LHCN-M2 (cell line): ENCODE measurements around the gene TTLL11. TPM values are rescaled to one million over a fixed set of nuclear protein-coding genes. Genes with fewer than 3 reads are reported as not detected.

ENCODE experiments used
- DNase-seq: peaks from one replicate; pipeline ENCODE4 v3.0.0-alpha.2; 2012; ENCODE audit warnings: low read depth
- total RNA-seq: library from RNA; depleted of rRNA; stranded (reverse); fragments of >200 nt; gene quantifications from 2 replicates; pipeline ENCODE4 v1.2.3, GENCODE V29; 2014

The TTLL11 gene
- total RNA-seq, 1 experiment from 2014 or later: 3.4 TPM

DNA sequence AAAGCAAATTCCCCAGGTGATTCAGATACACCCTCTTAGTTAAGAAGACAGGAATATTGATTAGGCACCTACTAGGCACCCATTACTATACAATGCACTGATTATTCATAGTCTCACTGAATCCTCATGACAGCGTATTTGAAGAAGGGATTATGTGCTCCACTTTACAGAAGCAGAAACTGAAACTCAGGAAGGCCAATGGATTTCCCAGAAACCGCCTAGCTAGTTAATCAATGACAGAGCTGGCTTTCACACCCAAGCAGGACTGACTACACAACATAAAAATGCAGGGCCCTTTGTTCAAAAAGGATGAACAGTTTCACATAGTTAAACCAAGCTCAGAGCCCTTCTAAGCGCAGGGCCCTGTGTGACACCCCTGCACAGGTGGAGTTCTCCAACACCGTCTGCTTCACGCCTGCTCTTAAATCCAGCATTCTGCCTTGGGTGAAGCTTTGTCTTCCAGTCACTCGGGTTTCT is 117.3 kb downstream of the TTLL11 start:
- DNase-seq: no peak

DNA sequence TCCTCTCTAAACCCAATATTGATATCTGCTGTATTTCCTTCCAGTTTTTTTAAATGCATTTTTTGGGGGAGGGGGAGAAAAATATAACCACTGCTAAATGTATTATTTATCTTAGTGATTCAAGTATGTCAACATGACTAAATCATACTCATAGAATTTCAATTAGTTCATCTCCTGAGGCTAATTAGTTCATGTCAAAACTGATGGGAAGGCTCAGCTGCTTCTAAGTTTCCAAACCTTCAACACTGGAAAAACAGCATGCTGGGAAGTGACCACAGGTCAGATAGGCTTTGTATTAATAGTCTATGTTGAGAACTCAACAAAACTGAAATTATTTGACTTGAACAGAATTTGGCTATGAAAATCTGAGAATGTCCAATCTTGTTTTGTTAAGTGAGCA is 118.7 kb downstream of the TTLL11 start:
- DNase-seq: peak; percentile 53

DNA sequence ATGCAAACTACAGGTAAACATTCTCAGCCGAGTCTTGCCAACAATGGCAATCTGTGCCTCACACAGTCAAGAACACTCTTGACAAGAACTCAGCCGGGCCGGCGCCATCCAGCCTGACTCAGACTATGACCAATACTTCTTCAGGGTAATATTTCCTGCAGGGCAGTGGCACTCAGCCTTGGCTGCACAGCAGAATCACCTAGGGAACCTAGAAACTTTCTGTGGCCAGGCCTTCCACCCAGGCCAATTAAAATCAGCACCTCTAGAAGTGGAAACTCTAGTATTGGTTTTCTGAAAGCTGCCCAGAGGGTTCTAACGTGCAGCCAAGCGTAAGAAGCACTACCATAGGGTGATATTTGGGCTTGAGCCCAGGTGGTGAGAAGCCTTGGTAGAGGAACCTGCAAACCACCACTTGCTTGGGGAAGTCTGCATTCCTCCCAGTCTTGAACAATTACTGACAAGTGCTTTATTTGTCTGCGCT is 120.6 kb downstream of the TTLL11 start:
- DNase-seq: peak; percentile 84

DNA sequence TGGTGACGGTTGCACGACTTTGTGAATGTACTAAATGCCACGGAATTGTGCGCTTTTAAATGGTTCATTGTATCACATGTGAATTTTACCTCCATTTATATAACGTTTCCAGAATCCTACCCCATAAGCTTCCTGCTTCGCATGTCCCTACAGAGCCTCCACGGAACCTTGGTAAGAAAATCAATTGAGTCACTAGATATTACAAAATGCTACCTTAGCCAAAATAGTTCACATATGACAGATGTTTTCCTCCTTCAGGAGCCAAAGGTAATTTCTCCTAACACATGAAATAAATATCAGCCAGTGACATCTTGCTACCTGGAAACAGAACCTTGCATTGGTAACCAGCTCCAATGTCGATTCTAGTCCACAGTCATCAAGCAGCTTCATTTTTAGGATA is 125.1 kb downstream of the TTLL11 start:
- DNase-seq: no peak

DNA sequence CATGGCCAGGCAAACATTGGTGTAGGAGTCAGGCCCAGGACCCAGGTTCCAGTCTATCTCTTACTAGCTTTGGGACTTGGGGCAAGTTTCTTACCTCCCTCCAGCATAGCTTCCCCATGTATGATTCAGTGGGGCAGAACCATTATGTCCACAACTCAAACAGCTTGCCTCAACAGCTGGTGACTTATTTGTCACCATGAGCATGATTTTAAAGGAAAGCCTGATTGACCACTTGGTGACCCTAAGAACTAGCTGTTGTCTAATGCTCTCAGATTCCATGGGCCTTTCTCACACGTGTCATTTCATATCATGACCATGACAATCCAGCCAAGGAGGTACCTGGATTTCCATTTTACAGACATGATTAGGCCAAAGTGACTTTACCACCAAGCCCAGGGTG is 126.4 kb downstream of the TTLL11 start:
- peak; percentile 51 for DNase-seq

DNA sequence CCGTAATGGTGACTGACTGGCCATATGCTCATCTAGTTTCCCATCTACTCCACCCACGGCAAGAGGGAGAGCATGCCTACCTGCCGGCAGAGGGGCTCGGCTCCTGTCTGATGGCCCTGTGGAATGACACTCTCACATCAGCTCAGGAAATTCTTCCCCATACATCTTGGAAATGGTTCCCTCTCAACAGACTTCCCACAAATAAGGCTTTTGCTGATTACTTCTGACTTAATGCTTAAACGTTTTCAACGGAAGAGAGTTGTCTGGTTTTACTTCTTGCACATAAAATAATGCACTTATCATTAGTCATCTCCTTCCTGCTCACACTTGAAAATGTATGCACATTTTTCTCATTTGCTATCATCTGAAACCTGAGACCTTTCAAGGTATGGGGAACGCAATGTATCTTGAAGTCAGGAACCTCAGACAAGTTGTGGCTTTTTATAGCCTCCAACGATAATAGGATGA is 129.5 kb downstream of the TTLL11 start:
- DNase-seq: peak; percentile 24

DNA sequence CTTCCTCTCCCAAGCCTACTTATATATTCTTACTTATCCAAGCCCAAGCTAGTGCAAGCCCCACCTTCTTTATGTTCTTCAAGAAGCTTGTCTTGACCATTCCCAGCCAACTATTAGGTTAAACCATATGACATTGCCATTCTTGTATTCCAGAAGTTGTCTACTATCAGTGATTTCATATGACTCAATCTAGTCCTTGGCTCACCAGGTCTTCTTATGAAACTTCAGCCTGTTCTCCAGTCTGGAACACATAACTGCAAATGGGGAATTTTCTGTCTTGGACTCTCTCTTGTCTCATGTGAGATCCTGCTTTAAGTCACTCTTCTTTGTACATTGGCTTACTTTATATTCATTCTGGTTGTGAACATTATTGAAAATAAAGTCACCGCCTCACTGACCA is 130.7 kb downstream of the TTLL11 start:
- DNase-seq: no peak

DNA sequence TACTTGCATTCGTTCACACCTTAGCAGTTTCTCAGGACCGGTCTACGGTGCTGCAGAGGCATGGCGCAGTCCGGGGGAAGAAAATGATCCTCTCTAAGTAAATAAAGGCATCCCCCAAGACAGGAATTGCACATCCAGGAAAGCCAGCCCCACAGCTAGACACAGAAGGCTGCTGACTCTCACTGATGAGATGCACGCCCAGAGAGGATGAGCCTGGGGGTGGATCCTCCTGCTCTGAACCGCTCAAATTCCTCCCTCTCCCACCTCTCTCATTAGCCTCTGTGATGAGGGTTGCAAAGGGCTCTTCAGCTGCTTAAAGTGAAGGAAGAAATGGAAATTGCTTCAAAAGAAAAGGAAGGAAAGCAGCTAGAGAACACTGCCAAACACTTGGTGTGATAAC is 132.4 kb downstream of the TTLL11 start:
- no peak for DNase-seq

DNA sequence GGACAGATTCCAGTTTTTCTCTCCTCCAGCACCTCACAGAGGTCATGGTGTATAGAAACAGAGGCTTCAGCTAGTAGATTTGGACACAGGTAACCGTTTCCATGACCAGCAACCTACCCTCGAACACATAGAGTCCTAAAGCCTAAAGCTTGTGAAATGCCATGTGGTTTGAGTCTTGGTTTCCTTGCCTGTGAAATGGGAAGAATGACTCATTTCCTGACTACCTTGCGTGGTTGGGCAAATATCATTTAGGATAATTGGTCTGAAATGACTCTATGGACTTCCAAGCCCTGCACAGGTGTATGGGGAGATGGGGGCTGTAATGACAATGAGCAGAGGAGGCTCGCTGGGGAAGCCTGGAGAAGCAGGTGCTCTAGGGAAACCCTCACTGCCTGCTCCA is 134.6 kb downstream of the TTLL11 start:
- DNase-seq: no peak

DNA sequence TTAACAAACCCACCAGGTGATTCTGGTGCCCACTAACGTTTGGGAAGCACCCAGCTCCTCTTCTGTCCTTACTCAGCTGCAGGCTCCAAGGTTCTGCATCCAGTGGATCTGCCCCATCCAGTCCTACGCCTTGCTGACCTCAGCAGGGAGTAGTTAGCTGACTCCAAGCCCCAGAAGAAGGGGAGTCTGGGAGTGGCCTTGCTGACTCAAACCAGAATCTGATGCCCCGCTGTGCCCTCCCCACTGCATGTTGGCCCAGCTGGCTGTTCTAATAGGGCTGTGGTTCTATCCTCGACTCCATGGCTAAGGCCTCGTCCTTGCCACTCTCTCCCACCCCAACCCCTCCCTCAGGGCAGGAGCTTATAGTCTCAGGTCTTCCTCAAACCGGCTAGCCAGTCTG is 136.3 kb downstream of the TTLL11 start:
- DNase-seq: peak; percentile 35

DNA sequence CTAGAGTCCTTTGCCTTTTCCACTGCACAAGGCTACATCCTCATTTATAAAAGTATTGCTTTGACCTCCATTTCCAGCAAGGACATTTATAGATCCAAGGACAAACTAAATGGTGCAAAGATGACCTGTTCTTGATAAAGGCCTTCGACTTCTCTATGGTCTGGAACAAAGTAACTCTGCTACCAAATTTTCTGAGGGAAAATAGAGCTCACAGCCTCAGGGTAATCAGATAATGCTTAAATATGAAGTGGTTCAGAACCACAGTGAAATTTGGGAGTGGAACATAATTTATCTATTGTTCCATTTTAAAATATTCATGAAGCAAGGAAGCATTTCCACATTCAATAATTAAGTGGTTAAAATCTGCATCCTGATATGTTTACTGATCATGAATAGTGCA is 137.5 kb downstream of the TTLL11 start:
- DNase-seq: no peak

DNA sequence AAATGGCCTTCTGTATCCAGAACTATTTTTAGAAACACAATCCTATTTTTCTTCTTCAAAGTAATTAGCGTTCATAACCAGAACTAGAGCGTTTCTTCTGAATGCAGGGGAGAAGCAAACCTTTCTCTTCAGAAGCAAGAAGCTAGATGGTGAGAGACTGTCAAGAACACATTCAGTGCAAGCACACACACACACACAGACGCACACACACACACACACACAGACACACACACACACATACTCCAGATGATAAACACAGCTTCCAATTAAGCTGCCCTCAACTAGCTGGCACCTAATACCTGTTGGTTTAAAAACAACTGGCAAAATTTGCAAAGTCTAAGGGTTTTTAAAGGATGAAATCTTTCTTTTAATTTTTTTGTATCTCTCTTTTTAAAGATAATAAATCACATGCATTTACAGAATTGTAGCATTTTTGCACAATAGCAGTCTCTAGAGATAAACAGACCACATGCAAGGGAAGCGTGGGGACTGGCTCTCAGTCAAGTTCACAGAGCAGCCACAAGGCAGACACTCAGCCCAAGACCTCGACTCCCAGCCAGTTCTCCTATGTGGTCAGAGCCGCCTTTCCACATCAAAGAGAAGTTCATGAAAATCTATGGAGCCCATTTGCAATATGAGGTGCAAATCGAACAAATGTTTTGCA is 138.5 kb downstream of the TTLL11 start:
- DNase-seq: peak; percentile 29

DNA sequence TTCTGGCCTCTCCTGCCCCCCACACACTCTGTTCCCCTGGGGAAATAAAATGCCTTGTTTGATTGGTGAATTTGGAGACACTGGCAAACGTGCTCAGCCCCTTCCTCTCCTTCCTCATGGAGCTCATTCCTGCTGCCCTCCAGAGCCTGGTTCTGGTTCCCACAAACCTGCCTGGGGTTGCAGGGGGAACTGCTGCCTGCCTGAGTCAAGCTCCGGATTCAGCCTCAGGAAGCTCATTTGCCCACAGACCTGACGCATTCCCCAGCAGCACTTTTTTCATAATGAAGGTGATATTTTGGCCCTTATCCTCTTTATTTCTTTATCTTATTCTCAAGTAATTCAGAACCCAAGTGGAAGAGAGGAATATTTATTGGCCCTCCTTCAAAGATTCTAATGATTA is 140.5 kb downstream of the TTLL11 start:
- DNase-seq: no peak

DNA sequence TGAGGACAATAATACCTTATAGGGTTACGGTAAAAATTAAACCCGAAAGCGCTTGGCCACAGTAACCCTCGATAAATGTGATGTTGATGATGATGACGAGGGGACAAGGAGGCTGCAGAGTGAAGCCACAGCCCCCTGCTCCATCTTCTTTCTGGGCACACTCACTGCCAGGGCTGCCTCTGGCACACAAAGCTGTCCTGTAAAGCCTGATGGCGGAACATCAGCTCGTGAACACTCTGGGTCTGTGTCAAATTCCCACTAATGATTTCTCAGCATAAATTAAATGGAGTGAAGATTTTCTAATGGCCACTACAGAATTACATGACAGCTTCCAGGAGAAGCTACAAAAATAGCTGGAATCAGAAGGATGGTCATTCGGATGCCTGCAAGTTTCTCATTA is 142.2 kb downstream of the TTLL11 start:
- DNase-seq: no peak

DNA sequence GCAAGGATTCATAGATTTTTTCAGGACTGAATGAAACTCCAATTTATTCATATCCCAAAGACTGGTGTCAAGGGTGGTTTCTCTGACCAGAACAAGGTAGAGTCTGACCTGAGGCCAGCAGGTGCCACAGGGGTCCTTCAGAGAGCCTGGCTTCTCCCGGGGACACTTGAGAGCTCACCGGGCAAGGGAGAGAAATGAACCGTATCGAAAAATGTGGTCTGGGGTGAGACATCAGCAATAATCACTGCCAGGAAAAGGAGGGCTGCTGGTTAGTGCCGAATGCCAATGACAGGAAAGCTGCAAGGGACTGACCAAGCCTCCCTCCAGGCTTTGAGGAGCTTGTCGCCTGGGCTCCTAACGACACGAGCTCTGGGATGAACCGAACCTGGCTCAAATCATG is 142.7 kb downstream of the TTLL11 start:
- DNase-seq: no peak

DNA sequence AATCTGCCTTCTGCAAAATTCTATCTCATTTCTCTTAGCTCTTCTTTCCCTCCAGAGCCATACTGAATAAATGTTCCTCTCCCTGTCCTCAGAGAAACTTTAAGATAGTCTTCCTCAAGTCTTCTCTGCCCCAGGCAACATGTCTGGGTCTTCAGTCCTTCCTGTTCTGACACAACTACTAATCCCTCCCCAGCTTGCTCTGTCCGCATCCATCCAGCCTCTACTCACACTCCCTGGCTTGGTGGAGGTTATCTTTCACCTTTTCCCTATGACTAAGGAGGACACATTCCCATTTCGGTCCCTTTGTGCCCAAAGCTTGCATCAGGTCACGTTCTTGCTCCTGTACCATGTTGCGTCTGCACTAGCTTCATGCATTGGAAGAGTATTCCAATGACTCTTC is 143.3 kb downstream of the TTLL11 start:
- DNase-seq: no peak

DNA sequence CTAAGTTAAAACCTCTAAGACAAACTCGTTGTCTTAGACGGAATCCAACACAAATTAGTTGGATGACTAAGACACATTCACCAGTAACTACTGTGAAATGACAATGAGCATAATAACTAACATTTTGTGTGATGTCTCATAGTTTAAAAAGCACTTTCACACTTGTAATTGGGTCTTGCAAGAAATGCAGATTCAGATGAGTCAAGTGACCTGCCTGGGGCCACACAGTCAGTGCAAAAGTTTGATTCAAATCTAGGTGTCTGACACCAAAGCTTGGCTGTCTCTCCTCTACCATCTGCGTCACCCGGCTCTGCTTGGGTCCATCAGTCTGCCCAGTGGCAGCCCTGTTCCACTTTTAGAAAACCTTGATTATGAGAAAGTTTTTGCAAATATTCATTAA is 143.7 kb downstream of the TTLL11 start:
- DNase-seq: no peak

DNA sequence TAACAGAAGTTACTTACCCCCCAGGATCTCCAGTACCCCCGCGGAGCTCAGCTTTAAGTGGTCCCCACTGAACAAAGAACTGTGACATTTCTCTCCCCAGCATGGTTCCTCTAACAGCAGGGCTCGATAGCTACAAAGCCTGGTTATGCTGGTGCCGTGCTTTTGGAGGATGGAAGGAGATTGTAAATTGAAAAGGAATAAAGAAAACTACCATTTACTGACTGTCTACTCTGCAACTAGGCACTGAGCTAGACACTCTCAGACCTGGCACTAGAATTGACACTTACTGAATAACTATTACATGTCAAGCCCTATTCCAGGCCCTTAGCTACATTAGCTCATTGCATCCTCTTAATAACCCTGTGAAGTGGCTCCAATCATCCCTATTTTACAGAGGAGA is 145.3 kb downstream of the TTLL11 start:
- no peak for DNase-seq

DNA sequence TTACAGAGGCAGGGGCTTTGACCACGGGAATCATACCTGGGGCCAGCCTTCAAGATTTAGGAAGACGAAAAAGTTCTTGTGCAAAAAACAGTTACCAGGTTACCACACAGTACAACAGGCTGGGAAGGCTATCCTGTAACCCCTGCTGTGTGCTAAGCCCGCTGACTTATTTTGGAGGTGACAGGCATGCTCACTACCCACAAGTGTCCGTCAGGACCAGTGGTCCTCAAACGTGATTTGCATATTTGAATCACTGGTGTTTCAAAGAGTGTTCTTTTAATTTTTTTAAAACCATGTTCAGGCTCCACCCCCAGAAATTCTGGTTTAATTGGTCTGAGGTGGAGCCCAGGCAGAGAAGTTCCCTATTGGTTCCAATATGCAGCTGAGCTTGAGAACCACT is 146.6 kb downstream of the TTLL11 start:
- peak; percentile 9 for DNase-seq

DNA sequence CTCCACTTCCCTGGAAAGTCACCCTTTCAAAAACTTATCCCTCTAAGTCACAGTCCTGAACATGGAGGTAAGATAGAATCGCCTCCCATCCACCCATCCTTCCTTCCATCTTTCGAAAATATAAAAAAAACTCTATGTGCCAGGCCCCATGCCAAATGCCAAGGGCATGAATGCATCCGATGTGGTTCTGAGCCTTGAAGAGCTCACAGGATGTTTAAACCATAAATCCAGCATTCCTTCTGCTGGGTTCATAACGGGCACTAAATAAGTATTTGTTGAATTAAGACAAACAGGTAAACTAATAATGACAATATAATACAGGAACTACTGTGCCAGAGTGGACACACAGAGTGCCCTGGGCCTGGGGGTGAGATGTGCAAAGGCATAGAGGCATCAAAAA is 147.3 kb downstream of the TTLL11 start:
- DNase-seq: peak; percentile 86

DNA sequence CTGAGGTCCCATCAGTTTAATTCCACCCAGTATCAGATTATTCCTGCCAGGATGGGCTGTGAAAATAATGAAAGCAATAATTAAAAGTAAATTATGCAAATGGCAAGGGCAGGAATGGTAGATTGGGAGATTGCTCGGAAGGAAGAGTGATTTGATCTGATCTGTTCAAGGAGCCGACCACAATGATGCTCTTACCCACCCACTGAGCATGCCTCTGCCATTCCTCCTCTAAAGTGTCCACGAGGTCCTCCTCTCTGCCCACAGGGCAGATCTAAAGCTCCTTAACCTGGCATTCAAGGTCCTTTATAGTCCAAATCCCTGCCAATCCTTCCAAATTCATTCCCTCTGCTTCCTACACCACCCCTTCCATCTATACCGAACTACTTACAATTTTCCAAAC is 147.8 kb downstream of the TTLL11 start:
- DNase-seq: peak; percentile 59

DNA sequence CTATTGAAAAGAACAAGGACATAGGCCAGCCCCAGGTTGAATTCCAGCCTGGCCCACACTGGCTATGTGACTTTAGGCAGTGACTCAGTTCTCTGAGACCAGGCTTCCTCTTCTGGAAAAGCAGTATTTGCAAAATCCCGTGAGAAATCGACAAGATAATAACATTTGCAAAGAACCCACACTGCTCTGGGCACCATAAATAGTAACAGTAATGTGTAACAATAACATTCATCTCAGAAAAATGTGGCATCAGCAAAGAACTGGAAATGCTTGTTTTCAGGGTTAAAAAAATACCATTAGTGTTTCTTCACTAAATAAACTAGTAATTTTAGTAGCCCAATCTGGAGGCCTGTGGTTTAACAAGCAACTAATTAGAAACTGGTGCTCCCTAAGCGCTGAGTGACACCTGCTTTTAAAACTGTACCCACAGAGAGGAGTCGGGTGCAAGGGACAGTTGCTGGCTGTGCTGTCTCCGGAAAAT is 148.4 kb downstream of the TTLL11 start:
- DNase-seq: peak; percentile 87

DNA sequence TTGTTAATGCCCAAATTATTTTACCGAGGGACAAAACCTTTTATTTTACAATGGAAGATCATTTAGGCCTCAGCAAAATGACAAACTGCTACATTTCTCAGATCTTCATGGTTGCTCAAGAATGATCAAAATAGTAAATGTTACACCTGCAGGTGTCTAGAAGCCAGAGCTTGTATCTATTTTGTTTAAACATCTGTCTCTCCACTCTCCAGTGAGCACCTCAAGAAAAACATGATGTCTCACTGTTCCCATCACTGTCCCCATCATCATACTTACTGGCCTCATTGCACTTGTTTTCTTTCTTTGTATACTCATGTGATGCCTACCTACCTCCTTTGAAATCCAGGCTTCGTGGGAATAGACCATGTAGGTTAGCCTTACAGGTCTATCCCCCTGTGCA is 149.6 kb downstream of the TTLL11 start:
- DNase-seq: no peak
